Muscle layer of duodenum (tissue), 2 donors: ENCODE measurements around the gene CDK14.
A peak's percentile ranks its signal among the peaks of the same experiment; 100 is the strongest.
"Not testable (repeated sequence)": the region's sequence is repeated elsewhere in the genome, so short reads cannot be mapped to it uniquely, and the experiment has no call there.

Source experiments
- H3K27ac ChIP-seq: one replicate; pipeline ENCODE4 v1.7.0; 2013; ENCODE audit warnings: mild to moderate bottlenecking, low read length
- H3K27me3 ChIP-seq: one replicate; pipeline ENCODE4 v1.7.0; 2013; ENCODE audit warnings: low read depth, mild to moderate bottlenecking, control low read depth, low read length
- H3K36me3 ChIP-seq, 2 donors: one replicate each; pipeline ENCODE4 v1.7.0; 2013; ENCODE audit warnings: low read length in 2 of 2, control low read depth in 1 of 2, mild to moderate bottlenecking in 1 of 2; ENCODE audit not compliant: insufficient read depth in 2 of 2, control insufficient read depth in 1 of 2
- H3K4me1 ChIP-seq, 2 donors: one replicate each; pipeline ENCODE4 v1.7.0; 2013; ENCODE audit warnings: low read length in 2 of 2, mild to moderate bottlenecking in 2 of 2, control low read depth in 1 of 2, moderate library complexity in 1 of 2; ENCODE audit not compliant: insufficient read depth in 2 of 2, control insufficient read depth in 1 of 2
- H3K4me3 ChIP-seq, 2 donors: one replicate each; pipeline ENCODE4 v1.7.0; 2013; ENCODE audit warnings: low read length in 2 of 2, low read depth in 1 of 2, mild to moderate bottlenecking in 1 of 2
- H3K9me3 ChIP-seq, 2 donors: one replicate each; pipeline ENCODE4 v1.7.0; 2013; ENCODE audit warnings: low read length in 2 of 2, control low read depth in 1 of 2, mild to moderate bottlenecking in 1 of 2; ENCODE audit not compliant: control insufficient read depth in 1 of 2
- donor health status: healthy.

CDK14 gene

DNA sequence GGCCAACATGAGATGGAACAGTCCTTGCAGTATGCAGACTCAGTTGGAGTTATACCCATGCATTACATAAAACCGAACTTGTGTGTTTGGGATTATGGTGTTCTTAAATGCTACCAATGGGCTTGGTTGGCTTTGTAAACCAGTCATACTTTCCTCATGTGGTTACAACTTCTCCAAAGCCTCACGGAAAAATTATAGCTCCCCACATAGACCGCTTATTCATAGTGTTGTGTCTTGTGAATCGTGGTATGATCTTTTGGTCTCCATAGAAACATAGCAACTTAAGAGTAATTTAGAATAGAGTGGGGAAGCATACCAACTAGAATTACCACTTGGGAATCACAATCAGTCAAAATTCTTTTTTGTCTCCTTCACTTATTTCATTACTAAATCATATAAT is 555.8 kb downstream of the CDK14 start:
- Histone ChIP-seq H3K36me3 (no peaks in the 10 kb centered on the region), H3K4me1 (no peaks in the 10 kb centered on the region), H3K27me3 (no peaks in the 10 kb centered on the region), H3K9me3 (no peaks in the 10 kb centered on the region), H3K4me3 (no peak overlapping the region), H3K27ac (no peak overlapping the region)

DNA sequence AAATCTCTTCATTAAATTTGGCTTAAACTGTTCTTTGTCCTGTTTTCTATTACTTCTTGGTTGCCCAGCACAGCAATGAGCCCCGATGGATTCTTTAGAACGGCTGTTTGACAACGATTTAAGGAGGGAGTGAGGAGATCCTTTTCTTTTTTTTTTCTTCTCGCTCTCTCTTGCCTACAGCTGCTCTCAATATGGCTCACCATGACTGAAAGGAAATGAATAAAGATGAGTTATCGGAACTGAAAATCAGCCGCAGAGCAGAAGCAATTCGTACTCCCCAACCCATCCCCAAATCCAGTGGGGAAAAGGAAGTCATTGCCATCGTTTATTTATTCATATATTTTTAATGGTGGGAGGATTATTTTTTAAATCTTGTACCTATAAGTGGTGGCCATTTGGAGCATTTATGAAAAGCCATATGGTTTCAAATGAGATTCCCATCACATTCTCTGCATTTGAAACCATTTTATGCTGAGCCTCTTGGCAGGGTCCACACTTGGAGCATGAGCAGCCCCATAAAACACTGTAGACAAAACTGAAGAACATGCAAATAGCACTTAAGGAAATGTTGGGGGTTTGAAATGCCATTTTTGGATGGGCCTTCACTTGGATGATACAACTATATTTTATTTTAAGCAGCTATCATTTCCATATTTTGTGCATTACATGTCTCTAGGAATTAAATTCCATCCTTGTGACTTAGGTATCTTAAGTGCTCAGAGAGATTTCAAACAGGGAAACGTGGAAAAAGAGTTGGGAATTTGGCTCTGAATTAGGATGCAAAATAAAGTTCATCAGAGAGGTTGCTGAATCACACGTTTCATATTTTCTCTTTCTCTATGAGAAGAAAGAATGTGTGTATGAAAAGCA is 560.4 kb downstream of the CDK14 start:
- Histone ChIP-seq H3K9me3 (no peaks in the 10 kb centered on the region), H3K36me3 (no peaks in the 10 kb centered on the region), H3K27ac (no peak overlapping the region), H3K27me3 (no peaks in the 10 kb centered on the region), H3K4me1 (no peaks in the 10 kb centered on the region), H3K4me3 (no peak overlapping the region)

DNA sequence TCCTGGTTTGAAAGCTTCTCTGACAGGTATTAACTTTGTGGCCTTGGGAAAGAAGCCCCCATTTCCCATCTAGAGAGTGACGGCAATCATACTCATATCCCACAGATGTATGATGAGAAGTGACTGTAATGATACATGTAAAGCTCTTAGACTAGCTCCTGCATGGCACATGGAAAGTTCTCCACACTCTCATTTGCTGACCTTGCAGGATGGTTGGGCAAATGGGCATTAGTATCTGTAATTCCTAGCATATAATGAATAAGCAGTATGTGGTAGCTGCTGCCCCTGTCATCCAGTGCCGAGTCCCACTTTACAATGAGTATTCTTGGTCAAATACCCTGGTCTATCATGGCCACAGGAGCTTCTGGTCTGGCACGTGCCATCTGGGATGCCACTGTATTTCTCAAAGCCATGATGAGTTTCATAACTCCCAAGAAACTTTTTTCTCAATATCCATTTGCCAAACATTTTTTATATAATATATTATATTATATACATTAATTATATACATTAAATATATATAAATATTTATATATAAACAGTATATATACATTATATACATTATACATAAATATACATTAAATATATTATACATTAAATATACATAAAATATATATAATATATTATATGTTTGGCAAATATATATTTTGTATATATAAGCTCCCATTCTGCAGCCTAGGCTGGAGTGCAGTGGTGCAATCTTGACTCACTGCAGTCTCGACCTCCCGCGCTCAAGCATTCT is 561.6 kb downstream of the CDK14 start:
- Histone ChIP-seq H3K4me3 (no peak overlapping the region), H3K27me3 (no peaks in the 10 kb centered on the region), H3K4me1 (no peaks in the 10 kb centered on the region), H3K27ac (no peak overlapping the region), H3K36me3 (no peaks in the 10 kb centered on the region), H3K9me3 (no peaks in the 10 kb centered on the region)

DNA sequence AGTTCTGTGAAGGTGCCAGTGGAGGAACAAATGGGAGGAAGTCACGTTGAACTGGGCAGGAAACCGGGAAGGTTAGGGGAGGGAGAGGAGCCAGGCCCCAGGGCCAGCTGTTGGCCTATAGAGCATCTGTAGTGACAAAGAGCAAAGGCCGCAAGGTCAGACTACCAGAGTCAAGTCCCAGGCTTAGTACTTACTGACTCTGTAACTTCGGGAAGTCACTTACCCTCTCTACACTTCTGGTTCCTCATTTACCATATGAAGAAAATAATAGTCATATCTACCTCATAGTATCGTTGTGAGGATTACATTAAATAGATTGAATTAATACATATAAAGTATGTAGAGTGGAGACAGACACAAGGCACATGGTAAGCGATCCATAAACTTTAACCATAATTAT is 566.3 kb downstream of the CDK14 start:
- Histone ChIP-seq H3K4me3 (no peak overlapping the region), H3K36me3 (peaks cover 0 to 4% of the 10 kb centered on the region in 2 donors), H3K4me1 (peaks cover 0 to 4% of the 10 kb centered on the region in 2 donors), H3K27me3 (no peaks in the 10 kb centered on the region), H3K9me3 (no peaks in the 10 kb centered on the region), H3K27ac (no peak overlapping the region)

DNA sequence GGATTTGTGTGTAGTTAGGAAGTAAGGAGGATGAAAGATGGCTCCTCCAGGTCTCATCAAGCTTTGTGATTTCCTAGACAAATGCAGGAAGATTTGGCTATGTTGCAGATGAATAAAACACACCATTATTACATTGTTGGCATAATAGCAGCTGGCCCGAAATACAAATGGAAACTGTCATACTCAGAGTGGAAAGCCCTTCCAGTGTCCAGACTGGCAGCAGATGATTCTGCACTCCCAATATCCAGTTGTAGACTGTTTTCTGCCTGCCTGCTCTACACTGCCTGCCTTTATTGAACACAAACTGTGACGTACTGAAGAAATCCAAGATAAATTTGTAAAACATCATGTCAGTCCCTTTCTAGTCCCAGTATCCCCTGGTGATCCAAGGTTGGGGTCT is 568.4 kb downstream of the CDK14 start:
- H3K27me3 ChIP-seq = no peaks in the 10 kb centered on the region
- H3K4me1 ChIP-seq = peaks cover 0 to 4% of the 10 kb centered on the region in 2 donors
- H3K4me3 ChIP-seq = no peak overlapping the region
- no peaks in the 10 kb centered on the region for H3K9me3 ChIP-seq
- H3K27ac ChIP-seq = no peak overlapping the region
- H3K36me3 ChIP-seq = peaks cover 0 to 4% of the 10 kb centered on the region in 2 donors

DNA sequence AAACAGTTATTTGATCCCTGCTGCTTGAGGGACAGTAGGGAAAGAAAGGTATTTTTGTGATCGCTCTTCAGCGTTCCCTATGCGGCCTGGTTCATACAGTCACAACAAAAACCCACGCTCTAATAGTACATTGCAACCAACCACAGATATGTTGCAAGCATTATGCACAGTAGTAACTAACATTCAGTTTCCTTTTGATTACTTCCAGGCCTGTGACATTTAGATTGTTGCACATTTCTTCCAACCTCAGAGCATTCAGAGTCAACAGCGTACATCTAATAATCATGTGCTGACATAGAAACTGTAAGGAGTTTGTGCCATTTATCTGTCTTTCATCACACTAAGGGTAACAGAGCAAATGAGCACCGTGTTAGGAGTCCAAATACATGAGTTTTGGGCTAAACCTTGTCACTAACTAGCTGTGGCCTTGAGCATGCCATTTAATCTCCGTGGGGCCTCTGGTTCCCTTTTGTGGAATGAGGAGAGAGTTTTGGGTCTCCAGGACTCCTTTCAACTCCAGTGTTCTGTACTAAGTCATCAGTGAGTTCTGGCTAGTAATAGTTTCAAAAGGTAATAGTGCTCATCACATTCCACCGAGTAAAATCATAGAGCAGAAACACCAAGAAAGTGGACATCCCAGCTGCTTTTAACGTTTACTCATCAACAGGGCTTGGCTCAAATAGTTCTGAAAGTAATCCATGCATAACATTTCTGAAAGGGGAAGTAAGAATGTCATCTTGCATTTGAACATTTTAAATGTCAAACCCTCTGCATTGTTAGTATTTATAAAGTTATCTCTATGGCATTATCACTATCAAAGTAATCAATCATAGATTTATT is 569.1 kb downstream of the CDK14 start:
- Histone ChIP-seq H3K9me3 (no peaks in the 10 kb centered on the region), H3K36me3 (peaks cover 0 to 4% of the 10 kb centered on the region in 2 donors), H3K27me3 (no peaks in the 10 kb centered on the region), H3K27ac (peak overlapping the region; percentile 49), H3K4me3 (no peak overlapping the region), H3K4me1 (peaks cover 0 to 4% of the 10 kb centered on the region in 2 donors)

DNA sequence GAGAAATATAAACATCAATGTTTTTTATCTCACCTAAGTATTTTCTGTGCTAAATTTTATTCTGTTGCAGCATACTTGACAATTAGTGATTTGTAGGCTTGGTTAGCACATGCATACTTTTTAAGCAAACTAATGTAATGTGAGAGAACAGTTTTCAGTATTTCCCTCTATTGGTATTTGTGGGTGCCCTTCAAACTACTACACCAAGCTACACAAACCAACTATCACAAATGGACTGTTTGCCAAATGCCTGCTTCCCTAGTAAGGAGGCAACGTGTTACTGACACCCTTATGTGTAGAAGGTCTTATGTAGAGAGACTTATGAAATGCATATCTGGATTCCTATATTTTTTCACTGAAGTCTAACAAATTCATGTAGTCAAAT is 569.7 kb downstream of the CDK14 start:
- no peak overlapping the region for H3K27ac ChIP-seq

DNA sequence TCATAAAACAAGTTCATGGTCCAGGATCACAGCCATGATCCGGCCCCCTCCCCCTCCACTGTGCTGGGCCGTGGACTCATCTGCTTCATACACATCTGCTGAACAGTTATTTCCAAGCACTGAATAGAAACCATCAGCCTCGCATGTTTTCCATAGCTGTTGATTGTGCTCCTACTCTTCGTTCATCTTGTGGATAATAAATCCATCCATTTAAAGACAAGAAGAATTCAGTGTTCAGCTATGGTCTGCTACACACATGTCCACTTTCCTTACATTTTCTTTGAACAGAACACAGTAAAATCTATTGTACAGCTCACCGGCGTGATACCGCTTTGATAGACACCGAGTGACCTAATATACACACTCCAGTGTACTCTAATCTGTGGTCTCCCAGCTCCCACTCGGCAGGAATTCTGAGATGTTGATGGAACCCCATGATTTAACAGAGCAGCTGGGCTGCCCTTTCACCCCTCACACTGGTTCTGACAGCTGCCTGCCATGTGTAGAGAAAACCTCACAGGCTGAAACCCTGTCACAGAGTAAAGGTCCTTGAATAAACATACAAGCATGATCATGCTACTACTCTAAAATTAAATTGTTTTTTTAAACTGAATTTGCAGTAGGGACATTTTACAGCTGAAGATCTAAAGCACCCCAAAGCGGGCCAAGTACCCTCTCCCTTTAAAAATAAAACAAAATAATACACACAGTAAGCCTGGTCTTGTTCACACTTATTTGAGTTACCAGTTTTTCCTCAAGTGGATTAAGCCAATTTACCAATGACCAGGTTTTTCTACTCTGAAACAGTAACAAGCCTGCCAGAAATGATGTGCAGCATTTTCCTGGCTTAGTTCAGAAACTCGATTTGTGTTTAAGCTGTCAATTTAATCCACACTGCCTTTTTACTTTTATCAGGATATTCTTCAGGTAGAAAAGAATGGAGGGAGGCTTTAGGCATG is 573.0 kb downstream of the CDK14 start:
- Histone ChIP-seq H3K27me3 (no peaks in the 10 kb centered on the region), H3K27ac (no peak overlapping the region), H3K9me3 (no peaks in the 10 kb centered on the region), H3K4me3 (no peak overlapping the region), H3K36me3 (peaks cover 0 to 4% of the 10 kb centered on the region in 2 donors), H3K4me1 (peaks cover 0 to 4% of the 10 kb centered on the region in 2 donors)

More for the DNA sequence above, 569.7 kb downstream of the CDK14 start:
- Histone ChIP-seq H3K9me3 (no peaks in the 10 kb centered on the region), H3K4me3 (no peak overlapping the region), H3K4me1 (peaks cover 0 to 4% of the 10 kb centered on the region in 2 donors), H3K27me3 (no peaks in the 10 kb centered on the region), H3K36me3 (peaks cover 0 to 4% of the 10 kb centered on the region in 2 donors)

DNA sequence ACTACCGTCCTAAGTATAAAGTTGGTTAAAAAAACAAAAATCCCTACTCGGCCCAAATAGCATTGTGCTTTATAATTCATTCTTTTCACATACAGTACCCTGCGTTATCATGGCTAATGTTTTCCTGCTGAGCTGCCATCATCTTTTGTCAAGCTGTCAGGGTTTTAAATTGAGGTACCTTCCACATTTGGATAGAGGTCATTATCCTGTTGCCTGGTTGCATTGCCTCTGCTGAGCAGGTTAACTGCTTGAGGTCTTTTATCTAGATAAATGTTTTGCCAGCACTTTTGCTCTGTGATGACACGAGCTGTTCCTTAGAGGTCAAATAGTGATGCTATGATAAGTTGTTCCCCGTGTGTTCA is 573.7 kb downstream of the CDK14 start:
- peaks cover 0 to 4% of the 10 kb centered on the region in 2 donors for H3K4me1 ChIP-seq

DNA sequence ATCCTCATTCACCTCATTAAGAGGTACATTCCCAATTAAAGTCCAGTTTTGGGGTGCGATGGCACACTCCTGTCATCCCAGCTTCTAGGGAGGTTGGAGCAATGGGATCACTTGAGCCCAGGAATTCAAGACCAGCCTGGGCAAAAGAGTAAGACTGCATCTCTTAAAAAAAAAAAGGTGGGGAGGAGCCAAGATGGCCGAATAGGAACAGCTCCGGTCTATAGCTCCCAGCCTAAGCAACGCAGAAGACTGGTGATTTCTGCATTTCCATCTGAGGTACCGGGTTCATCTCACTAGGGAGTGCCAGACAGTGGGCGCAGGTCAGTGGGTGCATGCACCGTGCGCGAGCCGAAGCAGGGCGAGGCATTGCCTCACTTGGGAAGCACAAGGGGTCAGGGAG is 577.1 kb downstream of the CDK14 start:
- not testable (repeated sequence) for H3K27ac ChIP-seq, H3K27me3 ChIP-seq, H3K4me3 ChIP-seq, H3K4me1 ChIP-seq, H3K9me3 ChIP-seq, H3K36me3 ChIP-seq

More for the DNA sequence above, 573.7 kb downstream of the CDK14 start:
- Histone ChIP-seq H3K4me3 (no peak overlapping the region), H3K9me3 (no peaks in the 10 kb centered on the region), H3K27me3 (no peaks in the 10 kb centered on the region), H3K27ac (no peak overlapping the region), H3K36me3 (peaks cover 0 to 4% of the 10 kb centered on the region in 2 donors)
